K562 (cell line): ENCODE measurements around the gene TRAPPC12. TPM values are rescaled to one million over a fixed set of nuclear protein-coding genes. Genes with fewer than 3 reads are reported as not detected.
A peak's percentile ranks its signal among the peaks of the same experiment; 100 is the strongest.

Source experiments
- ATAC-seq: fragments of 200-7000 bp; cut with Tn5 transposase; 3 replicates; pipeline ENCODE4 v1.9.1; 2020; ENCODE audit warnings: moderate library complexity
- BruUV-seq: library from RNA; stranded (reverse); fragments of 400-500 nt; replicated peaks from 2 replicates; lab custom pipeline; 2021; lab: Mats Ljungman, UMichigan
- CTCF ChIA-PET: fragments of 300-600 bp; formaldehyde crosslinking; extraction: SDS; loops from one replicate; lab custom pipeline; 2021; ENCODE audit warnings: low intra/inter-chr PET ratio; lab: Yijun Ruan, JAX
- POLR2A ChIA-PET: fragments of 300-600, 350-650 bp; sonication (Branson Sonifier 250); formaldehyde crosslinking; extraction: SDS; loops from one replicate; lab custom pipeline; 2021; ENCODE audit warnings: antibody characterized with exemption, inconsistent platforms; lab: Yijun Ruan, JAX
- DNase-seq, 4 experiments: peaks; one replicate each; pipeline versions ENCODE4 v3.0.0 to v3.0.0-alpha.2; 2011 to 2018; ENCODE audit warnings: low spot score in 3 of 4, mixed read lengths in 3 of 4; ENCODE audit errors: extremely low read depth in 1 of 4
- FAIRE-seq: peaks from 2 replicates; lab custom pipeline; 2011; peaks lifted over from hg19 to GRCh38; lab: Jason Lieb, UNC
- H2AFZ ChIP-seq: 2 replicates; pipeline ENCODE4 v1.6.0; 2011; ENCODE audit warnings: low read depth, low read length, control low read depth, inconsistent platforms
- H3K27ac ChIP-seq: fragments of 200-600 bp; 3 replicates; pipeline ENCODE4 v1.8.0; 2011; ENCODE audit warnings: low read depth, mild to moderate bottlenecking, control low read depth, inconsistent platforms, low read length, moderate library complexity, mixed read lengths; ENCODE audit errors: extremely low read depth
- H3K27me3 ChIP-seq, 2 experiments: fragments of 300-600 bp in 1 of 2; 2 replicates in 1 of 2; 3 replicates in 1 of 2; pipeline versions ENCODE4 v1.6.0 to v1.8.0; 2011; ENCODE audit warnings: inconsistent platforms in 2 of 2, low read length in 2 of 2, mild to moderate bottlenecking in 1 of 2, mixed read lengths in 1 of 2, moderate library complexity in 1 of 2; ENCODE audit not compliant: control insufficient read depth in 2 of 2, insufficient read depth in 2 of 2
- H3K36me3 ChIP-seq: fragments of 300-600 bp; 3 replicates; pipeline ENCODE4 v1.8.0; 2011; ENCODE audit warnings: mild to moderate bottlenecking, low read length, inconsistent platforms; ENCODE audit not compliant: control insufficient read depth, insufficient read depth
- H3K4me1 ChIP-seq, 2 experiments: fragments of 200-600 bp in 1 of 2; replicated peaks in 1 of 2; 2 replicates in 1 of 2; 3 replicates in 1 of 2; pipeline versions ENCODE4 v1.5.1 to v1.8.0; 2011; ENCODE audit warnings: inconsistent platforms in 2 of 2, low read length in 2 of 2, mild to moderate bottlenecking in 1 of 2, mixed read lengths in 1 of 2, moderate library complexity in 1 of 2; ENCODE audit not compliant: control insufficient read depth in 2 of 2, insufficient read depth in 2 of 2
- H3K4me2 ChIP-seq: 2 replicates; pipeline ENCODE4 v1.6.1; 2011; ENCODE audit warnings: low read length, control low read depth, inconsistent platforms, mixed read lengths; ENCODE audit not compliant: insufficient read depth
- H3K4me3 ChIP-seq: fragments of 200-600 bp; sonication (generic), shearing (Covaris generic); 2 replicates; pipeline ENCODE4 v1.5.1; 2016; ENCODE audit warnings: control low read depth, inconsistent platforms
- H3K79me2 ChIP-seq: fragments of 200-600 bp; 3 replicates; pipeline ENCODE4 v1.8.0; 2011; ENCODE audit warnings: low read length, inconsistent platforms; ENCODE audit not compliant: control insufficient read depth, insufficient read depth
- H3K9ac ChIP-seq, 2 experiments: 2 replicates each; pipeline versions ENCODE4 v1.6.0 to v1.6.1; 2011; ENCODE audit warnings: low read depth in 2 of 2, low read length in 2 of 2, control low read depth in 1 of 2, inconsistent platforms in 1 of 2, mild to moderate bottlenecking in 1 of 2, mixed read lengths in 1 of 2; ENCODE audit not compliant: insufficient read depth in 1 of 2
- H3K9me1 ChIP-seq: one replicate; pipeline ENCODE4 v1.6.0; 2011; ENCODE audit warnings: inconsistent platforms, mild to moderate bottlenecking, low read length, moderate library complexity; ENCODE audit not compliant: control insufficient read depth, insufficient read depth
- H3K9me3 ChIP-seq: replicated peaks from 2 replicates; pipeline ENCODE4 v1.5.1; 2011; ENCODE audit warnings: low read depth, low read length, inconsistent platforms; ENCODE audit not compliant: control insufficient read depth, insufficient read depth
- H4K20me1 ChIP-seq: replicated peaks from 2 replicates; pipeline ENCODE4 v1.6.1; 2011; ENCODE audit warnings: low read length, inconsistent platforms, mixed read lengths; ENCODE audit not compliant: control insufficient read depth, insufficient read depth
- CREBBP ChIP-seq: IDR thresholded peaks from one replicate; pipeline ENCODE4 v1.6.1; 2012; ENCODE audit warnings: low read depth, mild to moderate bottlenecking, control low read depth, inconsistent platforms, low read length
- HMGN3 ChIP-seq: IDR thresholded peaks from 2 replicates; pipeline ENCODE4 v1.6.1; 2011; ENCODE audit warnings: borderline replicate concordance, low read depth, mild to moderate bottlenecking, mixed read lengths, low read length; ENCODE audit not compliant: insufficient read length; ENCODE audit errors: extremely low read depth
- MTA3 ChIP-seq: fragments of 450-650 bp; formaldehyde crosslinking; IDR thresholded peaks from 2 replicates; pipeline ENCODE4 v1.6.1; 2017; ENCODE audit warnings: mild to moderate bottlenecking, borderline replicate concordance
- NR3C1 ChIP-seq: sonication (generic); formaldehyde crosslinking; IDR thresholded peaks from 2 replicates; pipeline ENCODE4 v1.8.1; 2022; ENCODE audit warnings: missing genetic modification reagents
- ZC3H4 ChIP-seq: sonication (generic); formaldehyde crosslinking; IDR thresholded peaks from 2 replicates; pipeline ENCODE4 v1.9.0; 2021; ENCODE audit warnings: missing genetic modification reagents, borderline replicate concordance
- ZFP36 ChIP-seq: fragments of 150-350 bp; IDR thresholded peaks from 2 replicates; pipeline ENCODE4 v1.6.1; 2018; ENCODE audit warnings: low read length, low read depth; ENCODE audit not compliant: partially characterized antibody
- ZNF695 ChIP-seq: fragments of 450-650 bp; formaldehyde crosslinking; IDR thresholded peaks from 2 replicates; pipeline ENCODE4 v1.4.0; 2020; ENCODE audit warnings: mild to moderate bottlenecking, moderate library complexity
- WGBS: fragments of 100-300 bp; shearing (Covaris generic); methylation state at CpG from one replicate; pipeline ENCODE4 v1.1.6; 2016; ENCODE audit warnings: low coverage, mixed read lengths; ENCODE audit not compliant: insufficient coverage; ENCODE audit errors: missing lambda C conversion rate; 5-methylcytosine and 5-hydroxymethylcytosine counted together
- in situ Hi-C: fragments of 300-500 bp; cut with MboI; formaldehyde crosslinking; loops from 4 replicates; pipeline ENCODE4 v1.15.0; 2018; ENCODE audit warnings: inconsistent platforms, mixed read lengths
- intact Hi-C: fragments of 100-400 bp; cut with micrococcal nuclease; formaldehyde crosslinking; loops from 2 replicates; pipeline ENCODE4 v1.14.2; 2022
- polyA plus RNA-seq, 8 experiments: library from polyadenylated mRNA; depleted of rRNA in 4 of 8; stranded (reverse) in 5 of 8; unstranded in 3 of 8; fragments of >200 nt; fragmentation: Nextera tagmentation in 2 of 8; fragmentation: Illumina TruSeq in 1 of 8; extraction: Ambion mirVana in 2 of 8; extraction: Trizol in 1 of 8; gene quantifications; 2 replicates each; pipeline versions ENCODE4 v1.2.1 to v1.2.3, GENCODE V29; 2011 to 2014; ENCODE audit warnings: inconsistent platforms in 1 of 8, missing spikeins in 1 of 8
- total RNA-seq, 7 experiments: library from RNA; depleted of rRNA in 6 of 7; stranded (reverse); fragments of >200 nt in 6 of 7; fragmentation: Illumina TruSeq in 2 of 7; extraction: Trizol in 2 of 7; gene quantifications; 2 replicates each; pipeline versions ENCODE4 v1.2.1 to v1.2.3, GENCODE V29; 2011 to 2021; ENCODE audit warnings: low replicate concordance in 1 of 7
- TF ChIP-seq, protein P1 (sequence below): fragments of 450-650 bp; formaldehyde crosslinking; conservative IDR thresholded peaks from 2 replicates; pipeline ENCODE4 v1.4.0; 2022; ENCODE audit warnings: mild to moderate bottlenecking, missing genetic modification characterization
- TF ChIP-seq, protein P2 (sequence below): fragments of 450-650 bp; IDR thresholded peaks from 2 replicates; pipeline ENCODE4 v1.7.1; 2018; ENCODE audit warnings: mild to moderate bottlenecking, low read depth; ENCODE audit not compliant: partially characterized antibody
- TF ChIP-seq, protein P3 (sequence below), 2 experiments: fragments of 450-650 bp; IDR thresholded peaks; 2 replicates each; pipeline ENCODE4 v1.6.1; 2016; ENCODE audit warnings: mild to moderate bottlenecking in 2 of 2, borderline replicate concordance in 1 of 2, low read depth in 1 of 2, moderate library complexity in 1 of 2

TRAPPC12 gene
- total and polyA plus RNA-seq, 9 of the 15 experiments (the other 6 are each of a cell fraction or from before 2014, with no cell fraction given) = 8.0 to 75.2 (median 39.1) TPM

DNA sequence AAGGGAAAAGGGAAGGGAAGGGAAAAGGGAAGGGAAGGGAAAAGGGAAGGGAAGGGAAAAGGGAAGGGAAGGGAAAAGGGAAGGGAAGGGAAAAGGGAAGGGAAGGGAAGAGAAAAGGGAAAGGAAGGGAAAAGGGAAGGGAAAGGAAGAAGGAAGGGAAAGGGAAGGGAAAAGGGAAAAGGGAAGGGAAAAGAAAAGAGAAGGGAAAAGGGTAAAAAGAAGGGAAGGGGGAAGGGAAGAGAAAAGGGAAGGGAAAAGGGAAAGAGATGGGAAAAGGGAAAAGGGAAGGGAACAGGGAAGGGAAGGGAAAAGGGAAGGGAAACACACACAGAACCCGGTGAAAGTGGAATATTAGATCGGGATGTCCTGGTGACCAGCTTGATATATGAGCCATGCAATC, 42.6 kb upstream of the TRAPPC12 start:
- no peak for FAIRE-seq
- ChIA-PET POLR2A (no interaction called here), CTCF (no interaction called here)
- no TSS peak for BruUV-seq
- no peak for DNase-seq
- 89% methylated on average over 2 of the region's 2 CpGs for WGBS
- H3K36me3 ChIP-seq = peaks cover 45% of the 10 kb centered on the region; the same call in 2 of the 3 replicates
- no peak overlapping the region for H3K4me3 ChIP-seq
- H3K4me2 ChIP-seq = no peak overlapping the region
- H3K79me2 ChIP-seq = no peaks in the 10 kb centered on the region
- no peak overlapping the region for H3K9ac ChIP-seq
- no peak overlapping the region for H2AFZ ChIP-seq
- H3K9me3 ChIP-seq = no peaks in the 10 kb centered on the region
- H4K20me1 ChIP-seq = no peaks in the 10 kb centered on the region
- no peaks in the 10 kb centered on the region for H3K27me3 ChIP-seq
- no peaks in the 10 kb centered on the region for H3K9me1 ChIP-seq
- ATAC-seq = no peak
- intact Hi-C loops = no loop called here
- H3K4me1 ChIP-seq = no peaks in the 10 kb centered on the region
- in situ Hi-C loops = no loop called here
- H3K27ac ChIP-seq = no peak overlapping the region
- no peak for TF ChIP-seq NR3C1
- TF ChIP-seq, protein P1, sequence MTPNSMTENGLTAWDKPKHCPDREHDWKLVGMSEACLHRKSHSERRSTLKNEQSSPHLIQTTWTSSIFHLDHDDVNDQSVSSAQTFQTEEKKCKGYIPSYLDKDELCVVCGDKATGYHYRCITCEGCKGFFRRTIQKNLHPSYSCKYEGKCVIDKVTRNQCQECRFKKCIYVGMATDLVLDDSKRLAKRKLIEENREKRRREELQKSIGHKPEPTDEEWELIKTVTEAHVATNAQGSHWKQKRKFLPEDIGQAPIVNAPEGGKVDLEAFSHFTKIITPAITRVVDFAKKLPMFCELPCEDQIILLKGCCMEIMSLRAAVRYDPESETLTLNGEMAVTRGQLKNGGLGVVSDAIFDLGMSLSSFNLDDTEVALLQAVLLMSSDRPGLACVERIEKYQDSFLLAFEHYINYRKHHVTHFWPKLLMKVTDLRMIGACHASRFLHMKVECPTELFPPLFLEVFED (CRISPR knock-in tag) = 0 out of 2 replicates have a peak, but pooled peaks have one; percentile 42
- no peak for TF ChIP-seq ZFP36
- TF ChIP-seq, protein P2, sequence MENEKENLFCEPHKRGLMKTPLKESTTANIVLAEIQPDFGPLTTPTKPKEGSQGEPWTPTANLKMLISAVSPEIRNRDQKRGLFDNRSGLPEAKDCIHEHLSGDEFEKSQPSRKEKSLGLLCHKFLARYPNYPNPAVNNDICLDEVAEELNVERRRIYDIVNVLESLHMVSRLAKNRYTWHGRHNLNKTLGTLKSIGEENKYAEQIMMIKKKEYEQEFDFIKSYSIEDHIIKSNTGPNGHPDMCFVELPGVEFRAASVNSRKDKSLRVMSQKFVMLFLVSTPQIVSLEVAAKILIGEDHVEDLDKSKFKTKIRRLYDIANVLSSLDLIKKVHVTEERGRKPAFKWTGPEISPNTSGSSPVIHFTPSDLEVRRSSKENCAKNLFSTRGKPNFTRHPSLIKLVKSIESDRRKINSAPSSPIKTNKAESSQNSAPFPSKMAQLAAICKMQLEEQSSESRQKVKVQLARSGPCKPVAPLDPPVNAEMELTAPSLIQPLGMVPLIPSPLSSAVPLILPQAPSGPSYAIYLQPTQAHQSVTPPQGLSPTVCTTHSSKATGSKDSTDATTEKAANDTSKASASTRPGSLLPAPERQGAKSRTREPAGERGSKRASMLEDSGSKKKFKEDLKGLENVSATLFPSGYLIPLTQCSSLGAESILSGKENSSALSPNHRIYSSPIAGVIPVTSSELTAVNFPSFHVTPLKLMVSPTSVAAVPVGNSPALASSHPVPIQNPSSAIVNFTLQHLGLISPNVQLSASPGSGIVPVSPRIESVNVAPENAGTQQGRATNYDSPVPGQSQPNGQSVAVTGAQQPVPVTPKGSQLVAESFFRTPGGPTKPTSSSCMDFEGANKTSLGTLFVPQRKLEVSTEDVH = no peak
- no peak for TF ChIP-seq MTA3
- TF ChIP-seq, protein P3, sequence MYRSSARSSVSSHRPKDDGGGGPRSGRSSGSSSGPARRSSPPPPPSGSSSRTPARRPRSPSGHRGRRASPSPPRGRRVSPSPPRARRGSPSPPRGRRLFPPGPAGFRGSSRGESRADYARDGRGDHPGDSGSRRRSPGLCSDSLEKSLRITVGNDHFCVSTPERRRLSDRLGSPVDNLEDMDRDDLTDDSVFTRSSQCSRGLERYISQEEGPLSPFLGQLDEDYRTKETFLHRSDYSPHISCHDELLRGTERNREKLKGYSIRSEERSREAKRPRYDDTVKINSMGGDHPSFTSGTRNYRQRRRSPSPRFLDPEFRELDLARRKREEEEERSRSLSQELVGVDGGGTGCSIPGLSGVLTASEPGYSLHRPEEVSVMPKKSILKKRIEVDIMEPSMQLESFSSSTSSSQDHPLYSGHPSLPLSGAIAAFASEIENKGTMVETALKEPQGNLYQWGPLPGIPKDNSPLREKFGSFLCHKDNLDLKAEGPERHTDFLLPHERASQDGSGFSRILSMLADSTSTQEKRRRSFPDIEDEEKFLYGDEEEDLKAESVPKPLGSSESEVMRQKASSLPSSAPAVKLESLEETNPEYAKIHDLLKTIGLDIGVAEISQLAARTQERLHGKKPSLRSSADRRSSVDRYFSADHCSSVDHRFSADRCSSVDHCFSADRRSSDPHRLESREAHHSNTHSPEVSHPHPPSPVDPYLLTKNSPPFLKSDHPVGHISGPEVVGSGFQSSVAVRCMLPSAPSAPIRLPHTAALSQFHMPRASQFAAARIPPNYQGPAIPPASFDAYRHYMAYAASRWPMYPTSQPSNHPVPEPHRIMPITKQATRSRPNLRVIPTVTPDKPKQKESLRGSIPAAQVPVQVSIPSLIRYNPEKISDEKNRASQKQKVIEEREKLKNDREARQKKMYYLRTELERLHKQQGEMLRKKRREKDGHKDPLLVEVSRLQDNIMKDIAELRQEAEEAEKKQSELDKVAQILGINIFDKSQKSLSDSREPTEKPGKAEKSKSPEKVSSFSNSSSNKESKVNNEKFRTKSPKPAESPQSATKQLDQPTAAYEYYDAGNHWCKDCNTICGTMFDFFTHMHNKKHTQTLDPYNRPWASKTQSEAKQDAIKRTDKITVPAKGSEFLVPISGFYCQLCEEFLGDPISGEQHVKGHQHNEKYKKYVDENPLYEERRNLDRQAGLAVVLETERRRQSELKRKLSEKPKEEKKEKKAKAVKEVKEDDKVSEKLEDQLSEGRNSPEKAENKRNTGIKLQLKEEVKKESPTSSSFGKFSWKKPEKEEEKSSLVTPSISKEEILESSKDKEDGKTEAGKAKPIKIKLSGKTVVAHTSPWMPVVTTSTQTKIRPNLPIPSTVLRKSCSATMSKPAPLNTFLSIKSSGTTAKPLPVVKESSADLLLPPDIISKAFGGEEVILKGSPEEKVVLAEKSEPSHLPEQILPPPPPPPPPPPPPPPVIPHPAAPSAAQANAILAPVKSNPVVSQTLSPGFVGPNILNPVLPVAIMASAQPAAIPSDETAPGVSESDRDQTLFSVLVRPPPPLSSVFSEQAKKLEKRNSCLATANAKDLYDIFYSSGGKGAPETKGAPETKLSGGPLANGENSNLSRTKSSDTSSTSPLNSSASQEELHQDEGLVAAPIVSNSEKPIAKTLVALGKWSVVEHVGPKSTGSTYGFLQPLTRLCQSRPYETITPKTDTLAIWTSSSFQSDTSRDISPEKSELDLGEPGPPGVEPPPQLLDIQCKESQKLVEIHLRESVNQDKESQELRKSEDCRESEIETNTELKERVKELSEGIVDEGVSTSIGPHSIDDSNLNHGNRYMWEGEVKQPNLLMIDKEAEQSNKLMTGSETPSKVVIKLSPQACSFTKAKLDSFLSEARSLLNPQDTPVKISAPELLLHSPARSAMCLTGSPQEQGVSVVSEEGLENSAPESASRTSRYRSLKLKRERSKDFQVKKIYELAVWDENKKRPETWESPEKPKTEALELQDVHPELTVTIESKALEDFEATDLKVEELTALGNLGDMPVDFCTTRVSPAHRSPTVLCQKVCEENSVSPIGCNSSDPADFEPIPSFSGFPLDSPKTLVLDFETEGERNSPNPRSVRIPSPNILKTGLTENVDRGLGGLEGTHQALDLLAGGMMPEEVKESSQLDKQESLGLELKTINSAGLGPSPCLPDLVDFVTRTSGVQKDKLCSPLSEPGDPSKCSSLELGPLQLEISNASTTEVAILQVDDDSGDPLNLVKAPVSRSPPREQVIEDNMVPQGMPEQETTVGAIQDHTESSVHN (IDR thresholded peaks at IDR 0.05; ENCODE audit: borderline replicate concordance in 1 of 2, low read depth in 1 of 2) = no peak
- TF ChIP-seq CREBBP = no peak
- no peak for TF ChIP-seq ZC3H4
- TF ChIP-seq HMGN3 = no peak
- TF ChIP-seq ZNF695 (CRISPR knock-in tag) = no peak
